A549 treated with Mapracorat at 1 μM for 4 hours (cell line): ENCODE data around the gene HSPA14. TPM values are rescaled to one million over a fixed set of nuclear protein-coding genes. Genes with fewer than 3 reads are reported as not detected.

ENCODE experiments used
- total RNA-seq: library from RNA; stranded (reverse); fragments of 200-300 nt; extraction: Qiagen RNA extraction; gene quantifications from 5 replicates; pipeline ENCODE4 v1.2.3, GENCODE V29; 2022

HSPA14 gene, protein sequence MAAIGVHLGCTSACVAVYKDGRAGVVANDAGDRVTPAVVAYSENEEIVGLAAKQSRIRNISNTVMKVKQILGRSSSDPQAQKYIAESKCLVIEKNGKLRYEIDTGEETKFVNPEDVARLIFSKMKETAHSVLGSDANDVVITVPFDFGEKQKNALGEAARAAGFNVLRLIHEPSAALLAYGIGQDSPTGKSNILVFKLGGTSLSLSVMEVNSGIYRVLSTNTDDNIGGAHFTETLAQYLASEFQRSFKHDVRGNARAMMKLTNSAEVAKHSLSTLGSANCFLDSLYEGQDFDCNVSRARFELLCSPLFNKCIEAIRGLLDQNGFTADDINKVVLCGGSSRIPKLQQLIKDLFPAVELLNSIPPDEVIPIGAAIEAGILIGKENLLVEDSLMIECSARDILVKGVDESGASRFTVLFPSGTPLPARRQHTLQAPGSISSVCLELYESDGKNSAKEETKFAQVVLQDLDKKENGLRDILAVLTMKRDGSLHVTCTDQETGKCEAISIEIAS
- total RNA-seq: 40.5 to 44.0 TPM (median 43.1 TPM) in 5 replicates

GRCh38 chr10:14837757-14838581 lies at the start of gene HSPA14, which contains the start of the genes CDNF and MSANTD7:
TSS of gene HSPA14 (plus strand) at chr10:14838306. CDS start at chr10:14838403, 97 bp downstream.
TSS of gene CDNF (minus strand) at chr10:14838037. CDS start at chr10:14837946, 91 bp downstream.
TSS of gene MSANTD7 (plus strand) at chr10:14838306. CDS start at chr10:14842285, 3,979 bp downstream.

GRCh38 chr10:14878266-14879123 lies 40.4 kb downstream of the HSPA14 start, which contains the start of gene SUV39H2:
TSS of gene SUV39H2 (plus strand) at chr10:14878866. CDS start at chr10:14878889, 23 bp downstream.

Other genes starting within 250 kb of the HSPA14 start
- gene FAM107B, start 63.4 kb upstream of the HSPA14 start, total RNA-seq: 91.6 to 120 TPM (median 118 TPM) in 5 replicates
- gene CDNF, start 269 bp upstream of the HSPA14 start, total RNA-seq: 1.1 to 1.4 TPM (median 1.3 TPM) in 5 replicates
- gene MSANTD7, start within 50 bp of the HSPA14 start, total RNA-seq: 10.8 to 12.2 TPM (median 11.4 TPM) in 5 replicates
- gene SUV39H2, start 40.6 kb downstream of the HSPA14 start, total RNA-seq: 17.0 to 21.4 TPM (median 19.0 TPM) in 5 replicates
- gene DCLRE1C, start 115.8 kb downstream of the HSPA14 start, total RNA-seq: 3.7 to 8.1 TPM (median 5.3 TPM) in 5 replicates
- gene MEIG1, start 121.1 kb downstream of the HSPA14 start, total RNA-seq: 0.48 to 1.2 TPM (median 0.80 TPM) in 5 replicates
- 0.39 to 1.0 TPM (median 0.51 TPM) in 5 replicates for gene OLAH, start 205.6 kb downstream of the HSPA14 start, total RNA-seq